Thyroid gland (tissue), 4 donors: ENCODE results near the gene LPCAT1. TPM values are rescaled to one million over a fixed set of nuclear protein-coding genes. Genes with fewer than 3 reads are reported as not detected.
A peak's percentile ranks its signal among the peaks of the same experiment; 100 is the strongest.

Experiments
- DNase-seq, 2 donors: peaks; one replicate each; pipeline ENCODE4 v3.0.0-alpha.2; 2019
- H3K27ac ChIP-seq, 3 donors: fragments of 200-600 bp; sonication (generic); 1 replicate in 2 of 3; 2 replicates in 1 of 3; pipeline ENCODE4 v1.5.1; 2016 to 2019; ENCODE audit warnings: mild to moderate bottlenecking in 1 of 3, moderate library complexity in 1 of 3
- H3K27me3 ChIP-seq: fragments of 200-600 bp; sonication (generic); one replicate; pipeline ENCODE4 v1.5.1; 2019
- H3K36me3 ChIP-seq, 2 donors: fragments of 200-600 bp; sonication (generic); one replicate each; pipeline ENCODE4 v1.5.1; 2016 to 2019
- H3K4me1 ChIP-seq, 2 donors: fragments of 200-600 bp; sonication (generic); one replicate each; pipeline ENCODE4 v1.5.1; 2017 to 2019
- H3K4me3 ChIP-seq, 3 donors: fragments of 200-600 bp; sonication (generic); replicated peaks in 1 of 3; 1 replicate in 2 of 3; 2 replicates in 1 of 3; pipeline ENCODE4 v1.5.1; 2016; ENCODE audit warnings: mild to moderate bottlenecking in 1 of 3
- H3K9me3 ChIP-seq: fragments of 200-600 bp; sonication (generic); one replicate; pipeline ENCODE4 v1.5.1; 2017
- POLR2A ChIP-seq, 2 donors: fragments of 450-650 bp; IDR thresholded peaks; one replicate each; pipeline ENCODE4 v1.6.1; 2017; ENCODE audit warnings: antibody characterized with exemption in 2 of 2, mild to moderate bottlenecking in 2 of 2, moderate library complexity in 1 of 2
- WGBS, 2 donors: methylation state at CpG; one replicate each; pipeline ENCODE4 v1.1.5; 2017; 5-methylcytosine and 5-hydroxymethylcytosine counted together
- intact Hi-C: fragments of 100-400 bp; cut with DNase I; formaldehyde crosslinking; loops from one replicate; pipeline ENCODE4 v1.15.1; 2023
- total RNA-seq, 4 donors: library from RNA; depleted of rRNA; stranded (reverse); fragments of >200 nt; gene quantifications; one replicate each; pipeline ENCODE4 v1.2.3, GENCODE V29; 2016
- TF ChIP-seq, protein P1 (sequence below), 6 experiments: fragments of 200-600 bp in 3 of 6; fragments of 450-650 bp in 3 of 6; sonication (generic) in 3 of 6; IDR thresholded peaks; one replicate each; pipeline ENCODE4 v1.5.1; 2016 to 2019; ENCODE audit warnings: antibody characterized with exemption in 6 of 6, mild to moderate bottlenecking in 2 of 6, inconsistent platforms in 1 of 6, moderate library complexity in 1 of 6

LPCAT1 gene
- total RNA-seq, 4 donors from 2014 or later = 30.9 to 35.7 (median 33.3) TPM

DNA sequence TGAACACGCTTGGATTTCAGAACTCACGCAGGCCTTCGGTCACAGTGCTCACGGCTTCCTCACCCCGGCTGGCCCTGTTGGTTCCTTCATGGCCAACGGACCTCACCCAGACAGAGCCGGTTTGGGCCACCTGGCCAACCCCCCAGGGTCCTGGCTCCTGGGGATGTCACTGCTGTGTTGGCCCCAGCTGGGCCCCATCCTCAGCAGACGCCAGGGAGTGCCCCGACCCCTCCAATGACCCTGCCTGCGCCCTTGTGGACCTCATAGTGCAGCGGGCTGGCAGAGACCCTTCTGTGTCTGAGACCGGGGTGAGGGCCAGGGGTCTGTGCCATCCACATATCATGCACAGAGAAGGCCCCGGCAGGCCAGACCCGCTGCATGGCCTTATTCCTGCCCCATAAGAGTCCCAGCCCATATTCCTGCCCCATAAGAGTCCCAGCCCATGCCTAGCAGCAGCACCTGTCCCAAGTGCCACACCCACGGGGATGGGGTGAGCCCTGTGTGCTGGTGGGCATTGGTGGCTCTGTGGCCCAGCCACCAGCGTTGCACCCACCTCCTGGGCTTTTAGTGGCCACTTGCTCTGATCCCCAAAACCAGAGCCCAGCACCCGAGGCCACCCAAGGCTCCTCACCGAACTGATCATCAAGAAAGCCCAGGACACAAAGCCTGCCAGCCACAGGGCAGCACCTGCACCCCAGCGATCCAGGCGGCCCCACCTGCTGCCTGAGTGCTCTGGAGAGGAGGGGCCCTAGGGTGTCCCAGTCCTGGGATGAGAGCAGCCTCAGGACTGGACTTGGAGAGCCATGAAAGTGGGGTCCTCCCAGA lies 1.3 kb upstream of the LPCAT1 start:
- DNase-seq = peak in 1 of 2 donors; percentile 3
- no peaks in the 10 kb centered on the region for H3K9me3 ChIP-seq
- H3K4me3 ChIP-seq = no peak overlapping the region
- intact Hi-C loops = no loop called here
- no peak overlapping the region for H3K27ac ChIP-seq
- WGBS, 2 donors = 96 to 98% methylated on average over 5 to 13 of the region's 20 CpGs
- H3K27me3 ChIP-seq = no peaks in the 10 kb centered on the region
- TF ChIP-seq, protein P1, sequence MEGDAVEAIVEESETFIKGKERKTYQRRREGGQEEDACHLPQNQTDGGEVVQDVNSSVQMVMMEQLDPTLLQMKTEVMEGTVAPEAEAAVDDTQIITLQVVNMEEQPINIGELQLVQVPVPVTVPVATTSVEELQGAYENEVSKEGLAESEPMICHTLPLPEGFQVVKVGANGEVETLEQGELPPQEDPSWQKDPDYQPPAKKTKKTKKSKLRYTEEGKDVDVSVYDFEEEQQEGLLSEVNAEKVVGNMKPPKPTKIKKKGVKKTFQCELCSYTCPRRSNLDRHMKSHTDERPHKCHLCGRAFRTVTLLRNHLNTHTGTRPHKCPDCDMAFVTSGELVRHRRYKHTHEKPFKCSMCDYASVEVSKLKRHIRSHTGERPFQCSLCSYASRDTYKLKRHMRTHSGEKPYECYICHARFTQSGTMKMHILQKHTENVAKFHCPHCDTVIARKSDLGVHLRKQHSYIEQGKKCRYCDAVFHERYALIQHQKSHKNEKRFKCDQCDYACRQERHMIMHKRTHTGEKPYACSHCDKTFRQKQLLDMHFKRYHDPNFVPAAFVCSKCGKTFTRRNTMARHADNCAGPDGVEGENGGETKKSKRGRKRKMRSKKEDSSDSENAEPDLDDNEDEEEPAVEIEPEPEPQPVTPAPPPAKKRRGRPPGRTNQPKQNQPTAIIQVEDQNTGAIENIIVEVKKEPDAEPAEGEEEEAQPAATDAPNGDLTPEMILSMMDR (IDR thresholded peaks at IDR 0.05) = no peak
- TF ChIP-seq POLR2A (IDR thresholded peaks at IDR 0.05) = no peak
- no peaks in the 10 kb centered on the region for H3K36me3 ChIP-seq
- peaks cover 3 to 19% of the 10 kb centered on the region in 2 donors for H3K4me1 ChIP-seq

DNA sequence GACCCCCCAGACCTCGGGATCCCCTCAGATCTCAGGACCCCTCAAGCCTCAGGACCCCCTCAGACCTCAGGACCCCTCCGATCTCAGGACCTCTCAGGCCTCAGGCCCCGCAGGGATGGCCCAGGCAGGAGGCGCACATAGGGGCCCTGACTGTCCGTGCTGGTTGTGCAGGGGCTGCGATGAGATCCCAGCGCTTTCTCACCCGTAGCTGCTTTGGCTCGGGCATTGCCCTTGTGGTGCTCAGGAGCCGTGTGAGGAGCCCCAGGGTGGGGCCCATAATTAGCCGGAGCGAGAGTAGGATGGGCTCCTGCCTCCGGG lies 680 bp upstream of the LPCAT1 start:
- intact Hi-C loops = no loop called here
- Histone ChIP-seq H3K27me3 (no peaks in the 10 kb centered on the region), H3K4me3 (peak overlapping the region in 2 of 3 donors; percentile 66 to 71), H3K36me3 (no peaks in the 10 kb centered on the region), H3K27ac (peak overlapping the region in 2 of 3 donors; percentile 81 to 85), H3K9me3 (no peaks in the 10 kb centered on the region), H3K4me1 (peaks cover 3 to 19% of the 10 kb centered on the region in 2 donors)
- WGBS, 2 donors = 73% methylated on average over 10 of the region's 13 CpGs; no CpG with 5 or more reads in 1 of the 2 donors
- DNase-seq = peak in 1 of 2 donors; percentile 7
- TF ChIP-seq POLR2A (IDR thresholded peaks at IDR 0.05) = no peak
- TF ChIP-seq, protein P1 (IDR thresholded peaks at IDR 0.05) = no peak

DNA sequence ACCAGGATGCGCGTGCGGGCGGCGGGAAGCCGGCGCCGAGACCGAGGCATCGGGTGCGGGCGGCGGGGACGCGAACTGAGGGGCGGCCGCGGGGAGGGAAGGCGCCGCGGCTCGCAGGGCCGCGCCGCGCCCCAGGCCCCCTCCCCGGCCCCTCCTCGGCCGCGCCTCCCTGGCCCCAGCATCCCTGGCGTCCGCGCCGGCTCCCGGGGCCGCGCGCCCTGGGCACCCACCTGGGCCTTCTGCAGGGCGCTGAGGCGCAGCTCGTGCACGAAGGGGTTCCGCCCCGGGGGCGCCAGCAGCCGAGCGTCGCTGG lies 324 bp downstream of the LPCAT1 start:
- peak overlapping the region in 2 of 3 donors; percentile 42 to 71 for H3K4me3 ChIP-seq
- TF ChIP-seq POLR2A (IDR thresholded peaks at IDR 0.05) = no peak
- no peak overlapping the region for H3K27ac ChIP-seq
- peaks cover 3 to 19% of the 10 kb centered on the region in 2 donors for H3K4me1 ChIP-seq
- peak in 1 of 2 donors; percentile 25 for DNase-seq
- WGBS, 2 donors = 0 to 4% methylated on average over 17 to 19 of the region's 48 CpGs
- H3K27me3 ChIP-seq = no peaks in the 10 kb centered on the region
- no peaks in the 10 kb centered on the region for H3K36me3 ChIP-seq
- intact Hi-C loops = no loop called here
- H3K9me3 ChIP-seq = no peaks in the 10 kb centered on the region

DNA sequence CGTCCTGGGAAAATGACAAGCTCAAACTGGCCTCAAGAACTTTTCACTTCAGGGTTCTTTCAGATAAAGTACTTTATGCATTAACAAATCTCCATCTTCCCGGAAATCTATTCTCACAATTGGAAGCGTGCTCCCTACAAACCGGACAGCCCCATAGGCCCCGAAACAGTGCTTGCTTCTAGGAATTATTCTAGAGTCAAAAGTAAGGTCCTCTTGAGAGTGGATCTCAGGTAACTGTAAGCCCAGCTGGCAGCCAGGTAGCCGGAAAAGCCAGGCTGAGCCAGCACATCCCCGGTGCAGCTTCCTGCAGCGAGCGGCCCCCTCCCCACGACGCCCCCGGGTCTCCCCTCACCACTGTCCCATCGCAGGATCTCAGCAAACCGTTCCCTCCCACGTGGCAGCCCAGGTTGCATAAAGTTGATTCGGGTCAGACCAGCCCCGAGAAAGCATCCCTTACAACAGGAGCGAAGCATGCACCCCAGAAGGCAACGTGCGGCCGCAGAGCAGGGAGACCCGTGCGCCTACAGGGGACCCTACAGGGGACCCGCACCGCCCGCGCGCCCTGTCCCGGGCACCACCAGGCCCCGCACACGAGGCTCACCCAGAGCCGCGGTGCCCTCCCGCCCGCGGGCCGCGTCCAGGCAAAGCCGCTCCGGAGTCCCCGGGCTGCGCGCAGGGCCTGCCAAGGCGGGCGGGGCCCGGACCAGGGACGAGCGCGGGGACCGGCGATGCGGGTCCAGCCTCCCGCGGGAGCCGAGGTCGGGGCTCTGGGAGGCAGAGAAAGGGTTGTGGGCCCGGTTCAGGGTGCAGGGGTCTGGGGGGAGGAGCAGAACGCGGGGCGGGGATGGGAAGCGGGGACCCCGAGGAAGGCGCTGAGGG lies 920 bp downstream of the LPCAT1 start:
- peaks cover 3 to 19% of the 10 kb centered on the region in 2 donors for H3K4me1 ChIP-seq
- WGBS, 2 donors = 10 to 16% methylated on average over 18 to 36 of the region's 63 CpGs
- TF ChIP-seq, protein P1 (IDR thresholded peaks at IDR 0.05) = no peak
- TF ChIP-seq POLR2A (IDR thresholded peaks at IDR 0.05) = no peak
- intact Hi-C loops = no loop called here
- no peaks in the 10 kb centered on the region for H3K36me3 ChIP-seq
- H3K4me3 ChIP-seq = peak overlapping the region in 2 of 3 donors; percentile 42 to 71
- H3K27ac ChIP-seq = no peak overlapping the region
- DNase-seq = peak; percentile 11 to 29
- no peaks in the 10 kb centered on the region for H3K9me3 ChIP-seq
- H3K27me3 ChIP-seq = no peaks in the 10 kb centered on the region

DNA sequence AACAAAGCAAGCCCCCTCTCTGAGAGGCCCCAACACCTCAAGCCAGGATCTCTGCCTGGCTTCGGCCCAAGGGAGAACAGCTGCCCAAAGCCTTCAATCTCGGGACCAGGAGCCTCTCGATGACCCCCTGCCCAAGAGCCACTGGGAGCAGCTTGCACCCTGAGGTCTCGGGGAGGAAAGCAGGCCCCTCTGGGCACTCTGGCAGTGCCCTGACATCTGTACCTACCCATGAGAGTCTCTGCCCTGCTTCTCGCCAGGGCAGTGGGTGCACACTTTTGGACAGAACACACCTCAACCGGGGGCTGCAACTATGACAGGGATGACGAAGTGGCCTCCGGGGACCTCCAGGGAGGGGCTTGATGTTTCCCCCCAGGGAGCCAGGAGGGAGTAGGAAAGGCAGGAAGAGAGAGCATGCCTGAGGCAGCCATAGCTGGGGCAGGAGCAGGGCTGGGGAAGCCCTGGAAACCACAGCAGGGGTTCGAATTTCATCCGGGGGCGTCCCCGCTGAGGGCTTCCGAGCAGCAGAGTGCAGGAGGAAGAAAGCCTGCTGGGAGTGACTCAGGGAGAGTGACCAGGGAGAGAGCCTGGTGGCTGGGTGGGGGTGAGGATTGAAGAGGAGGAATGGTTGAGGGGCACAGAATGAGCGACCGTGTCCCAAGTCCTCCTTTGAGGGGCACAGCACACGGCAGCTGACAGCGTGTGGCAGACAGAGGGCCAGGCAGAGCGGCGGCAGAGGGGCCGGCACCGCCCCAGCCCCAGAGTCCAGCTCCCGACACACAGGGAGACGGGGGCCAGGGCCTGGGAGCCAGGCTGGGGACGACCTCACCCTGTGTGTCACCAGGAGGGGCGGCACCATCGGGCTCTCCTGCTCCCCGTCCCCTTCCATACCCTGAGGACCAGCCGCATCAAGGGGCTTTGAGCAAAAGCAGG lies 1.8 kb downstream of the LPCAT1 start:
- TF ChIP-seq, protein P1 (IDR thresholded peaks at IDR 0.05) = no peak
- TF ChIP-seq POLR2A (IDR thresholded peaks at IDR 0.05) = no peak
- H3K36me3 ChIP-seq = no peaks in the 10 kb centered on the region
- DNase-seq = peak in 1 of 2 donors; percentile 1
- WGBS, 2 donors = 54 to 62% methylated on average over 18 to 23 of the region's 28 CpGs
- intact Hi-C loops = no loop called here
- no peaks in the 10 kb centered on the region for H3K9me3 ChIP-seq
- peak overlapping the region in 1 of 3 donors; percentile 71 for H3K4me3 ChIP-seq
- H3K4me1 ChIP-seq = peaks cover 3 to 19% of the 10 kb centered on the region in 2 donors
- H3K27me3 ChIP-seq = no peaks in the 10 kb centered on the region
- H3K27ac ChIP-seq = no peak overlapping the region
